ENCODE data around the gene AADACL2.
"Not testable (repeated sequence)": the region's sequence is repeated elsewhere in the genome, so short reads cannot be mapped to it uniquely, and the experiment has no call there.

The AADACL2 gene

GRCh38 chr3:151765685-151766084 lies 32.0 kb downstream of the AADACL2 start:
- DNase-seq (ENCODE audit: low read depth in 2 of 2): no peak

- no peak for DNase-seq (ENCODE audit: low read depth in 2 of 2)
Observed at GRCh38 chr3:151766454-151766853, 32.7 kb downstream of the AADACL2 start.

GRCh38 chr3:151768393-151768930 lies 34.7 kb downstream of the AADACL2 start:
- no peak for DNase-seq (ENCODE audit: low read depth in 2 of 2)

GRCh38 chr3:151769175-151769574 lies 35.4 kb downstream of the AADACL2 start:
- no peak for DNase-seq (ENCODE audit: low read depth in 2 of 2)

- DNase-seq (ENCODE audit: low read depth in 2 of 2): no peak
Observed at GRCh38 chr3:151770956-151771355, 37.2 kb downstream of the AADACL2 start.

- DNase-seq (ENCODE audit: low read depth in 2 of 2): no peak
Observed at GRCh38 chr3:151772825-151773480, 39.2 kb downstream of the AADACL2 start.

GRCh38 chr3:151774235-151774634 lies 40.5 kb downstream of the AADACL2 start:
- no peak for DNase-seq (ENCODE audit: low read depth in 2 of 2)

- no peak for DNase-seq (ENCODE audit: low read depth in 2 of 2)
Observed at GRCh38 chr3:151774910-151775309, 41.2 kb downstream of the AADACL2 start.

GRCh38 chr3:151775314-151776258 lies 41.9 kb downstream of the AADACL2 start:
- DNase-seq (ENCODE audit: low read depth in 2 of 2): no peak

GRCh38 chr3:151776259-151776740 lies 42.6 kb downstream of the AADACL2 start:
- no peak for DNase-seq (ENCODE audit: low read depth in 2 of 2)

GRCh38 chr3:151777880-151778279 lies 44.2 kb downstream of the AADACL2 start:
- DNase-seq (ENCODE audit: low read depth in 2 of 2): no peak

GRCh38 chr3:151787626-151788025 lies 53.9 kb downstream of the AADACL2 start:
- no peak for DNase-seq (ENCODE audit: low read depth in 2 of 2)

- DNase-seq (ENCODE audit: low read depth in 2 of 2): no peak
Observed at GRCh38 chr3:151788401-151788800, 54.7 kb downstream of the AADACL2 start.

- DNase-seq (ENCODE audit: low read depth in 2 of 2): no peak
Observed at GRCh38 chr3:151789853-151790463, 56.2 kb downstream of the AADACL2 start.

GRCh38 chr3:151790763-151791162 lies 57.0 kb downstream of the AADACL2 start:
- DNase-seq (ENCODE audit: low read depth in 2 of 2): not testable (repeated sequence)

GRCh38 chr3:151792411-151792810 lies 58.7 kb downstream of the AADACL2 start:
- DNase-seq (ENCODE audit: low read depth in 2 of 2): no peak

GRCh38 chr3:151793636-151794035 lies 59.9 kb downstream of the AADACL2 start:
- DNase-seq (ENCODE audit: low read depth in 2 of 2): no peak

GRCh38 chr3:151794080-151794479 lies 60.4 kb downstream of the AADACL2 start:
- no peak for DNase-seq (ENCODE audit: low read depth in 2 of 2)

- DNase-seq (ENCODE audit: low read depth in 2 of 2): no peak
Observed at GRCh38 chr3:151795276-151795675, 61.5 kb downstream of the AADACL2 start.

GRCh38 chr3:151796105-151796680 lies 62.5 kb downstream of the AADACL2 start:
- no peak for DNase-seq (ENCODE audit: low read depth in 2 of 2)

- no peak for DNase-seq (ENCODE audit: low read depth in 2 of 2)
Observed at GRCh38 chr3:151798466-151798865, 64.7 kb downstream of the AADACL2 start.

GRCh38 chr3:151800431-151800830 lies 66.7 kb downstream of the AADACL2 start:
- DNase-seq (ENCODE audit: low read depth in 2 of 2): no peak

All from stimulated activated CD4-positive, alpha-beta T cell treated with anti-CD3 and anti-CD28 coated beads, Interleukin-12 subunit alpha, Interleukin-12 subunit beta, amount 100 ng/mL, for 24 hours (primary cell).